Esophagus squamous epithelium (tissue), 4 donors: Measurements from ENCODE around the gene ZNF860.

ENCODE experiments used
- CTCF ChIP-seq, 6 experiments: fragments of 450-650 bp in 4 of 6; fragments of 200-600 bp in 2 of 6; sonication (generic) in 2 of 6; IDR thresholded peaks; one replicate each; pipeline ENCODE4 v1.5.1; 2016 to 2019; ENCODE audit warnings: antibody characterized with exemption in 6 of 6, mild to moderate bottlenecking in 4 of 6, moderate library complexity in 4 of 6
- POLR2A ChIP-seq, 4 donors: fragments of 450-650 bp; IDR thresholded peaks; one replicate each; pipeline ENCODE4 v1.6.1; 2017; ENCODE audit warnings: antibody characterized with exemption in 4 of 4, mild to moderate bottlenecking in 4 of 4, moderate library complexity in 3 of 4

- TF ChIP-seq CTCF (IDR thresholded peaks at IDR 0.05) (no peak), POLR2A (IDR thresholded peaks at IDR 0.05) (no peak)
Observed at GRCh38 chr3:31932990-31933389, 48.6 kb upstream of the ZNF860 start.
